Lung (tissue), 12 donors: Measurements from ENCODE around the gene TRPC3. TPM values are rescaled to one million over a fixed set of nuclear protein-coding genes. Genes with fewer than 3 reads are reported as not detected.

Source experiments
- ATAC-seq: fragments of 200-7000 bp; cut with Tn5 transposase; one replicate; pipeline ENCODE4 v1.9.1; 2020; ENCODE audit warnings: moderate number of reproducible peaks; ENCODE audit not compliant: insufficient read depth, low FRiP score
- DNase-seq, 3 donors: peaks; one replicate each; pipeline ENCODE4 v3.0.0-alpha.2; 2013 to 2017
- H3K27ac ChIP-seq, 2 donors: one replicate each; pipeline ENCODE4 v1.5.1; 2013; ENCODE audit warnings: mild to moderate bottlenecking in 2 of 2, moderate library complexity in 2 of 2, control low read depth in 1 of 2, inconsistent platforms in 1 of 2, low read depth in 1 of 2, low read length in 1 of 2
- H3K27me3 ChIP-seq, 3 donors: one replicate each; pipeline ENCODE4 v1.5.1; 2013; ENCODE audit warnings: low read length in 2 of 3; ENCODE audit not compliant: control insufficient read depth in 3 of 3, insufficient read depth in 3 of 3
- H3K36me3 ChIP-seq, 4 donors: one replicate each; pipeline ENCODE4 v1.5.1; 2013; ENCODE audit warnings: low read length in 4 of 4, mild to moderate bottlenecking in 1 of 4, moderate library complexity in 1 of 4; ENCODE audit not compliant: control insufficient read depth in 4 of 4, insufficient read depth in 4 of 4
- H3K4me1 ChIP-seq, 5 donors: one replicate each; pipeline ENCODE4 v1.5.1; 2013; ENCODE audit warnings: low read length in 5 of 5, mild to moderate bottlenecking in 2 of 5, moderate library complexity in 1 of 5; ENCODE audit not compliant: control insufficient read depth in 5 of 5, insufficient read depth in 5 of 5
- H3K4me3 ChIP-seq: one replicate; pipeline ENCODE4 v1.5.1; 2013; ENCODE audit warnings: mild to moderate bottlenecking, control low read depth, moderate library complexity
- H3K9ac ChIP-seq, 2 donors: one replicate each; pipeline ENCODE4 v1.5.1; 2013; ENCODE audit warnings: low read length in 2 of 2, control low read depth in 1 of 2; ENCODE audit not compliant: insufficient read depth in 1 of 2
- H3K9me3 ChIP-seq, 4 donors: one replicate each; pipeline ENCODE4 v1.5.1; 2013; ENCODE audit warnings: low read length in 3 of 4, mild to moderate bottlenecking in 1 of 4, moderate library complexity in 1 of 4; ENCODE audit not compliant: control insufficient read depth in 4 of 4, insufficient read depth in 3 of 4
- CTCF ChIP-seq: IDR thresholded peaks from 2 replicates; pipeline ENCODE4 v1.5.1; 2012; ENCODE audit warnings: mild to moderate bottlenecking; ENCODE audit errors: control extremely low read depth, extremely low read depth
- WGBS, 2 donors: extraction: QIAGEN DNeasy Blood & Tissue Kit; methylation state at CpG; one replicate each; pipeline ENCODE4 v1.1.7; 2013; 5-methylcytosine and 5-hydroxymethylcytosine counted together
- polyA plus RNA-seq, 2 donors: library from polyadenylated mRNA; stranded (reverse); fragments of 200-250 nt; gene quantifications; one replicate each; pipeline ENCODE4 v1.2.1, GENCODE V29; 2013
- total RNA-seq, 2 donors: library from RNA; depleted of rRNA in 1 of 2; stranded (reverse); fragments of >200 nt in 1 of 2; gene quantifications; one replicate each; pipeline ENCODE4 v1.2.1, GENCODE V29; 2014 to 2021
- donor health status: control.
- donor health status: control.
- donor health status: Bipolar disorder and iron deficiency.
- donor health status: healthy.
- donor health status: DM: yes; HTN: yes; CAD: no.

Gene TRPC3
- total and polyA plus RNA-seq, 4 donors: 0.39 to 6.3 (median 0.57) TPM

GRCh38 chr4:121936101-121936500, 15.8 kb downstream of the TRPC3 start:
- no peak overlapping the region for H3K9ac ChIP-seq
- WGBS, 2 donors: 70 to 78% methylated on average over 4 of the region's 4 CpGs
- H3K27ac ChIP-seq: no peak overlapping the region
- ATAC-seq (no peak), DNase-seq (no peak)
- no peak for TF ChIP-seq CTCF
- no peak overlapping the region for H3K4me3 ChIP-seq
- peaks cover 0 to 14% (median 6%) of the 10 kb centered on the region in 5 donors for H3K4me1 ChIP-seq
- no peaks in the 10 kb centered on the region for H3K27me3 ChIP-seq
- H3K36me3 ChIP-seq: no peaks in the 10 kb centered on the region
- peaks cover 0 to 7% (median 0%) of the 10 kb centered on the region in 4 donors for H3K9me3 ChIP-seq

GRCh38 chr4:121934635-121935034, 17.2 kb downstream of the TRPC3 start:
- Histone ChIP-seq H3K4me1 (peaks cover 0 to 6% (median 0%) of the 10 kb centered on the region in 5 donors), H3K27me3 (no peaks in the 10 kb centered on the region), H3K9ac (no peak overlapping the region), H3K27ac (no peak overlapping the region), H3K36me3 (no peaks in the 10 kb centered on the region), H3K9me3 (peaks cover 0 to 7% (median 0%) of the 10 kb centered on the region in 4 donors), H3K4me3 (no peak overlapping the region)
- no peak for TF ChIP-seq CTCF
- no peak for ATAC-seq
- WGBS, 2 donors: 66 to 89% methylated on average over 1 of the region's 1 CpG
- DNase-seq: no peak

- Histone ChIP-seq H3K36me3 (peaks cover 0 to 2% (median 0%) of the 10 kb centered on the region in 4 donors), H3K27me3 (no peaks in the 10 kb centered on the region), H3K27ac (no peak overlapping the region), H3K4me1 (no peaks in the 10 kb centered on the region), H3K4me3 (no peak overlapping the region), H3K9ac (no peak overlapping the region), H3K9me3 (peaks cover 0 to 7% (median 0%) of the 10 kb centered on the region in 4 donors)
- ATAC-seq: no peak
- no peak for DNase-seq
- TF ChIP-seq CTCF: no peak
- 74 to 78% methylated on average over 59 of the region's 59 CpGs for WGBS, 2 donors
Measured at GRCh38 chr4:121932212-121932974, 19.5 kb downstream of the TRPC3 start.
